GM23338 (cell line): ENCODE data around the gene GDAP1L1. TPM values are rescaled to one million over a fixed set of nuclear protein-coding genes. Genes with fewer than 3 reads are reported as not detected.

Experiments
- ATAC-seq: fragments of 200-7000 bp; cut with Tn5 transposase; 3 replicates; pipeline ENCODE4 v1.9.1; 2020
- DNase-seq: peaks from one replicate; pipeline ENCODE4 v3.0.0-alpha.2; 2015; ENCODE audit warnings: low spot score
- H2AFZ ChIP-seq: fragments of 200-600 bp; sonication (generic); 2 replicates; pipeline ENCODE4 v1.8.0; 2016; ENCODE audit warnings: antibody characterized with exemption, mild to moderate bottlenecking, moderate library complexity
- H3F3A ChIP-seq: fragments of 200-600 bp; sonication (generic); replicated peaks from 2 replicates; pipeline ENCODE4 v1.8.0; 2017; ENCODE audit warnings: antibody characterized with exemption, mixed run types, low read depth
- H3K27ac ChIP-seq: fragments of 200-600 bp; sonication (generic); 2 replicates; pipeline ENCODE4 v1.6.1; 2016; ENCODE audit warnings: low read depth
- H3K27me3 ChIP-seq: fragments of 200-600 bp; sonication (generic); 2 replicates; pipeline ENCODE4 v1.8.0; 2016; ENCODE audit warnings: mild to moderate bottlenecking, mixed run types, moderate library complexity; ENCODE audit not compliant: insufficient read depth
- H3K36me3 ChIP-seq: fragments of 200-600 bp; sonication (generic); 2 replicates; pipeline ENCODE4 v1.8.0; 2016; ENCODE audit warnings: mild to moderate bottlenecking; ENCODE audit not compliant: insufficient read depth
- H3K4me1 ChIP-seq: fragments of 200-600 bp; sonication (generic); 2 replicates; pipeline ENCODE4 v1.8.0; 2016; ENCODE audit warnings: mild to moderate bottlenecking, moderate library complexity; ENCODE audit not compliant: insufficient read depth
- H3K4me2 ChIP-seq: fragments of 200-600 bp; sonication (generic); 2 replicates; pipeline ENCODE4 v1.7.1; 2017; ENCODE audit warnings: mixed run types
- H3K4me3 ChIP-seq: fragments of 200-600 bp; sonication (generic); 2 replicates; pipeline ENCODE4 v1.6.1; 2016; ENCODE audit warnings: mixed run types
- H3K79me2 ChIP-seq: fragments of 200-600 bp; sonication (generic); replicated peaks from 2 replicates; pipeline ENCODE4 v1.8.0; 2017; ENCODE audit warnings: mild to moderate bottlenecking; ENCODE audit not compliant: insufficient read depth
- H3K9me2 ChIP-seq: fragments of 200-600 bp; sonication (generic); 2 replicates; pipeline ENCODE4 v1.8.0; 2017; ENCODE audit not compliant: insufficient read depth
- H4K20me1 ChIP-seq: fragments of 200-600 bp; sonication (generic); replicated peaks from 2 replicates; pipeline ENCODE4 v1.8.0; 2017; ENCODE audit warnings: mild to moderate bottlenecking; ENCODE audit not compliant: insufficient read depth
- H3K27ac Mint-ChIP-seq: 2 replicates; pipeline ENCODE4 v1.8.0; 2020; ENCODE audit warnings: inconsistent platforms, mild to moderate bottlenecking, moderate library complexity, mixed read lengths
- H3K27me3 Mint-ChIP-seq: 3 replicates; pipeline ENCODE4 v1.8.0; 2022; ENCODE audit warnings: low read depth, mild to moderate bottlenecking, moderate library complexity, mixed read lengths, inconsistent platforms; ENCODE audit not compliant: insufficient read depth, poor library complexity
- H3K36me3 Mint-ChIP-seq: 3 replicates; pipeline ENCODE4 v1.8.0; 2021; ENCODE audit warnings: low read depth, mild to moderate bottlenecking, inconsistent platforms, moderate library complexity, mixed read lengths
- H3K4me1 Mint-ChIP-seq: 3 replicates; pipeline ENCODE4 v1.8.0; 2020; ENCODE audit warnings: mild to moderate bottlenecking, inconsistent platforms, mixed read lengths
- H3K4me3 Mint-ChIP-seq: 3 replicates; pipeline ENCODE4 v1.8.0; 2021; ENCODE audit warnings: moderate library complexity, mild to moderate bottlenecking, inconsistent platforms, mixed read lengths
- H3K9me3 Mint-ChIP-seq: 3 replicates; pipeline ENCODE4 v1.8.0; 2020; ENCODE audit warnings: moderate library complexity, mild to moderate bottlenecking, inconsistent platforms, mixed read lengths
- CREB1 ChIP-seq: fragments of 250-450 bp; sonication (Bioruptor Pico); IDR thresholded peaks from 2 replicates; pipeline ENCODE4 v1.5.0; 2020; ENCODE audit warnings: low read depth, mild to moderate bottlenecking, moderate library complexity
- EZH2phosphoT487 ChIP-seq: fragments of 200-600 bp; sonication (generic); IDR thresholded peaks from one replicate; pipeline ENCODE4 v1.8.1; 2018; ENCODE audit warnings: antibody characterized with exemption; ENCODE audit not compliant: unreplicated experiment
- JUNB ChIP-seq: IDR thresholded peaks from one replicate; pipeline ENCODE4 v1.6.1; 2016; ENCODE audit warnings: antibody characterized with exemption; ENCODE audit not compliant: unreplicated experiment
- NANOG ChIP-seq: IDR thresholded peaks from 2 replicates; pipeline ENCODE4 v1.6.1; 2016; ENCODE audit warnings: antibody characterized with exemption, borderline replicate concordance
- STAT1 ChIP-seq: IDR thresholded peaks from one replicate; pipeline ENCODE4 v1.6.1; 2016; ENCODE audit warnings: antibody characterized with exemption; ENCODE audit not compliant: unreplicated experiment
- ZNF331 ChIP-seq: fragments of 250-450 bp; sonication (Bioruptor Pico); IDR thresholded peaks from 2 replicates; pipeline ENCODE4 v1.5.0; 2020; ENCODE audit warnings: low read depth, mild to moderate bottlenecking, moderate library complexity
- polyA plus RNA-seq: library from polyadenylated mRNA; unstranded; fragments of >200 nt; fragmentation: Nextera tagmentation; extraction: Ambion mirVana; gene quantifications from 2 replicates; pipeline ENCODE4 v1.2.1, GENCODE V29; 2016
- total RNA-seq: library from RNA; depleted of rRNA; stranded (reverse); fragments of >200 nt; shearing (Covaris generic); gene quantifications from 2 replicates; pipeline ENCODE4 v1.2.3, GENCODE V29; 2014
- TF ChIP-seq, protein P1 (sequence below): fragments of 250-450 bp; sonication (Bioruptor Pico); IDR thresholded peaks from 2 replicates; pipeline ENCODE4 v1.5.0; 2020; ENCODE audit warnings: mild to moderate bottlenecking, moderate library complexity
- TF ChIP-seq, protein P2 (sequence below): IDR thresholded peaks from 2 replicates; pipeline ENCODE4 v1.6.1; 2016; ENCODE audit warnings: antibody characterized with exemption

Gene GDAP1L1
- total and polyA plus RNA-seq, 2 experiments from 2014 or later = 4.5 to 11.2 TPM

DNA sequence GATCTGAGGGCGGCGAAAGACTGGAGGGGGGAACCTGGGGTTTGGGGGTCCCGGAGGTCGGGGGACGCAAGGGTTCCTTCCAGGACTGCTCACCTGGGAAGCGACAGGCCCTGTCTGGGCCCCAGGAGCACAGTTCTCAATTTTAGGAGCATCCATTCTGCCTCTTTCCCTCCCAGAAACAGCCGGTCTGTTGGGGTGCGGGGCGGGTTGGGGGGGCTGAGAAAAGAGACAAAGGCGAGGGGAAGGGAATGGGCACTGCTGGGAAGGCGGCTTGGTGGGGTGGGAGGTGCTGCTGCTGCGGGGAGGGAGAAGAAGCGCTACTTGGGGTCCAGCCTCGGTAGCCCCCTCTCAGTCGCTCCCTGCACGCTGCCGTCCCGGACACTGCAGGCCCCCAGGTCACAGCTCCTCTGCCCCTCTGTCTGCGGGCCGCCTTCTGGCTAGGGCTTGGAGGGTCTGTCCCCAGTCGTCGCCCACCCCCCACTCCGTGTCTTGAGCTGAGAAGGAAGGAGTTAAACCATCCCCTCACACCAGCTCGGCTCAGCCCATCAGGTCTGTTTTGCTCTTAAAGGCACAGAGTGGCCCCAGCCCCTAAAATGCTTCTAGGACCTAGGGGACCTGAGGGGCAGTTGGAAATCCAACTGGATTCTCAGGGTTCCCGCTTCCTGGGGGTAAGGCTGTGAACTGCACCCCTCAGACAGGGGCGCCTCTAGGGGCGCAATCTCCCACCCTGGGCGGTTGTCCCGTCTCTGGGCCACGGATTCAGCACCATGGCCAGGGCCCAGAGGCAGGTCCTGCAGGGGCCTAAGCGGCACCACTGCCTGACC, 690 bp downstream of the GDAP1L1 start (continued):
- TF ChIP-seq, protein P1, sequence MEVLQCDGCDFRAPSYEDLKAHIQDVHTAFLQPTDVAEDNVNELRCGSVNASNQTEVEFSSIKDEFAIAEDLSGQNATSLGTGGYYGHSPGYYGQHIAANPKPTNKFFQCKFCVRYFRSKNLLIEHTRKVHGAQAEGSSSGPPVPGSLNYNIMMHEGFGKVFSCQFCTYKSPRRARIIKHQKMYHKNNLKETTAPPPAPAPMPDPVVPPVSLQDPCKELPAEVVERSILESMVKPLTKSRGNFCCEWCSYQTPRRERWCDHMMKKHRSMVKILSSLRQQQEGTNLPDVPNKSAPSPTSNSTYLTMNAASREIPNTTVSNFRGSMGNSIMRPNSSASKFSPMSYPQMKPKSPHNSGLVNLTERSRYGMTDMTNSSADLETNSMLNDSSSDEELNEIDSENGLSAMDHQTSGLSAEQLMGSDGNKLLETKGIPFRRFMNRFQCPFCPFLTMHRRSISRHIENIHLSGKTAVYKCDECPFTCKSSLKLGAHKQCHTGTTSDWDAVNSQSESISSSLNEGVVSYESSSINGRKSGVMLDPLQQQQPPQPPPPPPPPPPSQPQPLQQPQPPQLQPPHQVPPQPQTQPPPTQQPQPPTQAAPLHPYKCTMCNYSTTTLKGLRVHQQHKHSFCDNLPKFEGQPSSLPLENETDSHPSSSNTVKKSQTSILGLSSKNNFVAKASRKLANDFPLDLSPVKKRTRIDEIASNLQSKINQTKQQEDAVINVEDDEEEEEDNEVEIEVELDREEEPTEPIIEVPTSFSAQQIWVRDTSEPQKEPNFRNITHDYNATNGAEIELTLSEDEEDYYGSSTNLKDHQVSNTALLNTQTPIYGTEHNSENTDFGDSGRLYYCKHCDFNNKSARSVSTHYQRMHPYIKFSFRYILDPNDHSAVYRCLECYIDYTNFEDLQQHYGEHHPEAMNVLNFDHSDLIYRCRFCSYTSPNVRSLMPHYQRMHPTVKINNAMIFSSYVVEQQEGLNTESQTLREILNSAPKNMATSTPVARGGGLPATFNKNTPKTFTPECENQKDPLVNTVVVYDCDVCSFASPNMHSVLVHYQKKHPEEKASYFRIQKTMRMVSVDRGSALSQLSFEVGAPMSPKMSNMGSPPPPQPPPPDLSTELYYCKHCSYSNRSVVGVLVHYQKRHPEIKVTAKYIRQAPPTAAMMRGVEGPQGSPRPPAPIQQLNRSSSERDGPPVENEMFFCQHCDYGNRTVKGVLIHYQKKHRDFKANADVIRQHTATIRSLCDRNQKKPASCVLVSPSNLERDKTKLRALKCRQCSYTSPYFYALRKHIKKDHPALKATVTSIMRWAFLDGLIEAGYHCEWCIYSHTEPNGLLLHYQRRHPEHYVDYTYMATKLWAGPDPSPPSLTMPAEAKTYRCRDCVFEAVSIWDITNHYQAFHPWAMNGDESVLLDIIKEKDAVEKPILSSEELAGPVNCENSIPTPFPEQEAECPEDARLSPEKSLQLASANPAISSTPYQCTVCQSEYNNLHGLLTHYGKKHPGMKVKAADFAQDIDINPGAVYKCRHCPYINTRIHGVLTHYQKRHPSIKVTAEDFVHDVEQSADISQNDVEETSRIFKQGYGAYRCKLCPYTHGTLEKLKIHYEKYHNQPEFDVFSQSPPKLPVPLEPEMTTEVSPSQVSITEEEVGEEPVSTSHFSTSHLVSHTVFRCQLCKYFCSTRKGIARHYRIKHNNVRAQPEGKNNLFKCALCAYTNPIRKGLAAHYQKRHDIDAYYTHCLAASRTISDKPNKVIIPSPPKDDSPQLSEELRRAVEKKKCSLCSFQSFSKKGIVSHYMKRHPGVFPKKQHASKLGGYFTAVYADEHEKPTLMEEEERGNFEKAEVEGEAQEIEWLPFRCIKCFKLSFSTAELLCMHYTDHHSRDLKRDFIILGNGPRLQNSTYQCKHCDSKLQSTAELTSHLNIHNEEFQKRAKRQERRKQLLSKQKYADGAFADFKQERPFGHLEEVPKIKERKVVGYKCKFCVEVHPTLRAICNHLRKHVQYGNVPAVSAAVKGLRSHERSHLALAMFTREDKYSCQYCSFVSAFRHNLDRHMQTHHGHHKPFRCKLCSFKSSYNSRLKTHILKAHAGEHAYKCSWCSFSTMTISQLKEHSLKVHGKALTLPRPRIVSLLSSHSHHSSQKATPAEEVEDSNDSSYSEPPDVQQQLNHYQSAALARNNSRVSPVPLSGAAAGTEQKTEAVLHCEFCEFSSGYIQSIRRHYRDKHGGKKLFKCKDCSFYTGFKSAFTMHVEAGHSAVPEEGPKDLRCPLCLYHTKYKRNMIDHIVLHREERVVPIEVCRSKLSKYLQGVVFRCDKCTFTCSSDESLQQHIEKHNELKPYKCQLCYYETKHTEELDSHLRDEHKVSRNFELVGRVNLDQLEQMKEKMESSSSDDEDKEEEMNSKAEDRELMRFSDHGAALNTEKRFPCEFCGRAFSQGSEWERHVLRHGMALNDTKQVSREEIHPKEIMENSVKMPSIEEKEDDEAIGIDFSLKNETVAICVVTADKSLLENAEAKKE = 0 out of 2 replicates have a peak, but pooled peaks have one; percentile 46
- TF ChIP-seq ZNF331 (no peak), CREB1 (CRISPR knock-in tag) (0 out of 2 replicates have a peak, but pooled peaks have one; percentile 17)
- TF ChIP-seq, protein P2, sequence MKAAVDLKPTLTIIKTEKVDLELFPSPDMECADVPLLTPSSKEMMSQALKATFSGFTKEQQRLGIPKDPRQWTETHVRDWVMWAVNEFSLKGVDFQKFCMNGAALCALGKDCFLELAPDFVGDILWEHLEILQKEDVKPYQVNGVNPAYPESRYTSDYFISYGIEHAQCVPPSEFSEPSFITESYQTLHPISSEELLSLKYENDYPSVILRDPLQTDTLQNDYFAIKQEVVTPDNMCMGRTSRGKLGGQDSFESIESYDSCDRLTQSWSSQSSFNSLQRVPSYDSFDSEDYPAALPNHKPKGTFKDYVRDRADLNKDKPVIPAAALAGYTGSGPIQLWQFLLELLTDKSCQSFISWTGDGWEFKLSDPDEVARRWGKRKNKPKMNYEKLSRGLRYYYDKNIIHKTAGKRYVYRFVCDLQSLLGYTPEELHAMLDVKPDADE = no peak; the same call in 1 of the 2 replicates

DNA sequence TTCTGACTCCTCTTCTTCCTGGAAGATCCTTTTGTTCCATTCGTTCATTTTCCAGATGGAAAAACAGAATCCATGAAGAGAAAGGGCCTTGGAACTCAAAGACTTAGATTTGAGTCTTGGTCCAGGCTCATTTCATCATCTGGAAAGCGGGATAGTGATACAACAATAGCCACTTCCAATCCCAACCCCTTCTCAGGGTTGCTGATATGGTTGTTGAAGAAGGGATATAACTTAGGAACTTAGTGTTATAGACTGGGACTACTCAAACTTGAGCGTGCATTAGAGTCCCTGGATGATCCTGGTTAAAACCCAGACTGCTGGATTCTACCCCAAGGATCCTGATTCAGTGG, 1.3 kb downstream of the GDAP1L1 start:
- Histone ChIP-seq H3K4me2 (no peak overlapping the region), H3K36me3 (no peaks in the 10 kb centered on the region), H3K27ac (no peak overlapping the region), H3K79me2 (no peaks in the 10 kb centered on the region), H4K20me1 (peaks cover 5% of the 10 kb centered on the region), H3K27me3 (peaks cover 12% of the 10 kb centered on the region; the same call in 1 of the 2 replicates), H3K4me1 (peaks cover 5% of the 10 kb centered on the region), H2AFZ (no peak overlapping the region), H3K4me3 (no peak overlapping the region), H3K9me2 (no peaks in the 10 kb centered on the region), H3F3A (no peaks in the 10 kb centered on the region)
- Mint-ChIP-seq H3K36me3 (no peaks in the 10 kb centered on the region), H3K27ac (no peak overlapping the region), H3K27me3 (peaks cover 7% of the 10 kb centered on the region), H3K4me1 (peaks cover 11% of the 10 kb centered on the region), H3K4me3 (peak overlapping the region; percentile 83), H3K9me3 (no peaks in the 10 kb centered on the region)
- ATAC-seq = no peak
- DNase-seq = no peak
- TF ChIP-seq NANOG (no peak), EZH2phosphoT487 (no peak), JUNB (no peak), ZNF331 (no peak), STAT1 (no peak)
- TF ChIP-seq, protein P1 = no peak
